ENCODE measurements around the gene CMYA5.

DNA sequence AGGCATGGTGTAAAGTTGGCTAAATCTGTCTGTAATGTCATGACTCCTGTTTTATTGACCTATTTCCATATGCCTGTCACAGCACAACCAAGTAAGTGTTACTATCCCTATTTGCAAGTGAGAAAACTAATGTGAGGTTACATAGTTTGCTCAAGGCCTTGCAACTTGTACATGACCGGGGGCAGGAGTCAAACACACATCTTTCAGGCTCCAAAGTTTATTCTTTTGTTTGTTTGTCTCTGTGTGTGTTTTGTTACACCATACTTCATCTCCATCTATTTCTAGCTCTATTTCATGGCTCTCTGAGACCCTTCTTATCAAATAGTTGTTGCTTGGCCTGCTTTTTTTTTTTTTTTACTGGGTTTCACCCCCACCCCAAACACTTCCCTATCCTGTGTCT lies 70.2 kb downstream of the CMYA5 start:
- TF ChIP-seq, protein P1, sequence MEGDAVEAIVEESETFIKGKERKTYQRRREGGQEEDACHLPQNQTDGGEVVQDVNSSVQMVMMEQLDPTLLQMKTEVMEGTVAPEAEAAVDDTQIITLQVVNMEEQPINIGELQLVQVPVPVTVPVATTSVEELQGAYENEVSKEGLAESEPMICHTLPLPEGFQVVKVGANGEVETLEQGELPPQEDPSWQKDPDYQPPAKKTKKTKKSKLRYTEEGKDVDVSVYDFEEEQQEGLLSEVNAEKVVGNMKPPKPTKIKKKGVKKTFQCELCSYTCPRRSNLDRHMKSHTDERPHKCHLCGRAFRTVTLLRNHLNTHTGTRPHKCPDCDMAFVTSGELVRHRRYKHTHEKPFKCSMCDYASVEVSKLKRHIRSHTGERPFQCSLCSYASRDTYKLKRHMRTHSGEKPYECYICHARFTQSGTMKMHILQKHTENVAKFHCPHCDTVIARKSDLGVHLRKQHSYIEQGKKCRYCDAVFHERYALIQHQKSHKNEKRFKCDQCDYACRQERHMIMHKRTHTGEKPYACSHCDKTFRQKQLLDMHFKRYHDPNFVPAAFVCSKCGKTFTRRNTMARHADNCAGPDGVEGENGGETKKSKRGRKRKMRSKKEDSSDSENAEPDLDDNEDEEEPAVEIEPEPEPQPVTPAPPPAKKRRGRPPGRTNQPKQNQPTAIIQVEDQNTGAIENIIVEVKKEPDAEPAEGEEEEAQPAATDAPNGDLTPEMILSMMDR (conservative IDR thresholded peaks at IDR 0.05; ENCODE audit: low read length) = no peak
- no peak for TF ChIP-seq EZH2phosphoT487 (IDR thresholded peaks at IDR 0.05; ENCODE audit: borderline replicate concordance, low read depth, low read length)
